Measurements from ENCODE around the gene KCTD15.

DNA sequence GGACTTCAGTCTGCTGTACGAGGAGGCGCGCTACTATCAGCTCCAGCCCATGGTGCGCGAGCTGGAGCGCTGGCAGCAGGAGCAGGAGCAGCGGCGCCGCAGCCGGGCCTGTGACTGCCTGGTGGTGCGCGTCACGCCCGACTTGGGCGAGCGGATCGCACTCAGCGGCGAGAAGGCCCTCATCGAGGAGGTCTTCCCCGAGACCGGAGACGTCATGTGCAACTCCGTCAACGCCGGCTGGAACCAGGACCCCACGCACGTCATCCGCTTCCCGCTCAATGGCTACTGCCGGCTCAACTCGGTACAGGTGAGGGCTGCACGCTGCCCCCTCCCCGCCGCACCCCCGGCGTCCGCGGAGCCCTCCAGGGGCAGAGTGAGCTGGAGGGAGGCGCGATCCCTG, 14.6 kb downstream of the KCTD15 start:
- TF ChIP-seq, protein P1, sequence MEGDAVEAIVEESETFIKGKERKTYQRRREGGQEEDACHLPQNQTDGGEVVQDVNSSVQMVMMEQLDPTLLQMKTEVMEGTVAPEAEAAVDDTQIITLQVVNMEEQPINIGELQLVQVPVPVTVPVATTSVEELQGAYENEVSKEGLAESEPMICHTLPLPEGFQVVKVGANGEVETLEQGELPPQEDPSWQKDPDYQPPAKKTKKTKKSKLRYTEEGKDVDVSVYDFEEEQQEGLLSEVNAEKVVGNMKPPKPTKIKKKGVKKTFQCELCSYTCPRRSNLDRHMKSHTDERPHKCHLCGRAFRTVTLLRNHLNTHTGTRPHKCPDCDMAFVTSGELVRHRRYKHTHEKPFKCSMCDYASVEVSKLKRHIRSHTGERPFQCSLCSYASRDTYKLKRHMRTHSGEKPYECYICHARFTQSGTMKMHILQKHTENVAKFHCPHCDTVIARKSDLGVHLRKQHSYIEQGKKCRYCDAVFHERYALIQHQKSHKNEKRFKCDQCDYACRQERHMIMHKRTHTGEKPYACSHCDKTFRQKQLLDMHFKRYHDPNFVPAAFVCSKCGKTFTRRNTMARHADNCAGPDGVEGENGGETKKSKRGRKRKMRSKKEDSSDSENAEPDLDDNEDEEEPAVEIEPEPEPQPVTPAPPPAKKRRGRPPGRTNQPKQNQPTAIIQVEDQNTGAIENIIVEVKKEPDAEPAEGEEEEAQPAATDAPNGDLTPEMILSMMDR (IDR thresholded peaks at IDR 0.05 in 2 of 3, conservative IDR thresholded peaks at IDR 0.05 in 1 of 3; ENCODE audit: control insufficient read depth in 2 of 3, extremely low read depth in 1 of 3, insufficient read depth in 1 of 3, low read depth in 3 of 3, low read length in 3 of 3): no peak
- TF ChIP-seq ATF7 (IDR thresholded peaks at IDR 0.05; ENCODE audit: low read depth) (no peak), SIX5 (IDR thresholded peaks at IDR 0.05; ENCODE audit: low read depth, low read length, severe bottlenecking) (no peak), LARP7 (IDR thresholded peaks at IDR 0.05) (no peak), POLR2A (IDR thresholded peaks at IDR 0.05; ENCODE audit: low read depth, low read length) (no peak), YY1 (IDR thresholded peaks at IDR 0.05; ENCODE audit: low read depth, low read length) (no peak), EZH2 (IDR thresholded peaks at IDR 0.05; ENCODE audit: borderline replicate concordance, control insufficient read depth, low read depth, low read length) (no peak), BACH1 (IDR thresholded peaks at IDR 0.05; ENCODE audit: borderline replicate concordance) (no peak), POU2F2 (IDR thresholded peaks at IDR 0.05; ENCODE audit: borderline replicate concordance, low read depth, low read length) (no peak)
- TF ChIP-seq, protein P2, sequence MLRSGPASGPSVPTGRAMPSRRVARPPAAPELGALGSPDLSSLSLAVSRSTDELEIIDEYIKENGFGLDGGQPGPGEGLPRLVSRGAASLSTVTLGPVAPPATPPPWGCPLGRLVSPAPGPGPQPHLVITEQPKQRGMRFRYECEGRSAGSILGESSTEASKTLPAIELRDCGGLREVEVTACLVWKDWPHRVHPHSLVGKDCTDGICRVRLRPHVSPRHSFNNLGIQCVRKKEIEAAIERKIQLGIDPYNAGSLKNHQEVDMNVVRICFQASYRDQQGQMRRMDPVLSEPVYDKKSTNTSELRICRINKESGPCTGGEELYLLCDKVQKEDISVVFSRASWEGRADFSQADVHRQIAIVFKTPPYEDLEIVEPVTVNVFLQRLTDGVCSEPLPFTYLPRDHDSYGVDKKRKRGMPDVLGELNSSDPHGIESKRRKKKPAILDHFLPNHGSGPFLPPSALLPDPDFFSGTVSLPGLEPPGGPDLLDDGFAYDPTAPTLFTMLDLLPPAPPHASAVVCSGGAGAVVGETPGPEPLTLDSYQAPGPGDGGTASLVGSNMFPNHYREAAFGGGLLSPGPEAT (IDR thresholded peaks at IDR 0.05; ENCODE audit: low read depth): no peak
- TF ChIP-seq, protein P3, sequence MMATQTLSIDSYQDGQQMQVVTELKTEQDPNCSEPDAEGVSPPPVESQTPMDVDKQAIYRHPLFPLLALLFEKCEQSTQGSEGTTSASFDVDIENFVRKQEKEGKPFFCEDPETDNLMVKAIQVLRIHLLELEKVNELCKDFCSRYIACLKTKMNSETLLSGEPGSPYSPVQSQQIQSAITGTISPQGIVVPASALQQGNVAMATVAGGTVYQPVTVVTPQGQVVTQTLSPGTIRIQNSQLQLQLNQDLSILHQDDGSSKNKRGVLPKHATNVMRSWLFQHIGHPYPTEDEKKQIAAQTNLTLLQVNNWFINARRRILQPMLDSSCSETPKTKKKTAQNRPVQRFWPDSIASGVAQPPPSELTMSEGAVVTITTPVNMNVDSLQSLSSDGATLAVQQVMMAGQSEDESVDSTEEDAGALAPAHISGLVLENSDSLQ (IDR thresholded peaks at IDR 0.05): no peak

Measured in GM12878 (cell line).